ENCODE results near the gene CSTF2.
"Not testable (repeated sequence)": the region's sequence is repeated elsewhere in the genome, so short reads cannot be mapped to it uniquely, and the experiment has no call there.

CSTF2 gene

GRCh38 chrX:100819837-100820666 is at the start of gene CSTF2:
Gene CSTF2 (plus strand): TSS chrX:100820391. CDS start chrX:100820417, 26 bp downstream.
- DNase-seq (ENCODE audit: low read depth), result peak; percentile 71

GRCh38 chrX:100796371-100796770 is 23.8 kb upstream of the CSTF2 start:
- DNase-seq (ENCODE audit: low read depth), result not testable (repeated sequence)

GRCh38 chrX:100797359-100797758 is 22.8 kb upstream of the CSTF2 start:
- no peak for DNase-seq (ENCODE audit: low read depth)

GRCh38 chrX:100798484-100799214 is 21.5 kb upstream of the CSTF2 start:
- no peak for DNase-seq (ENCODE audit: low read depth)

- no peak for DNase-seq (ENCODE audit: low read depth)
These were observed 17.3 kb upstream of the CSTF2 start for GRCh38 chrX:100802843-100803242.

- DNase-seq (ENCODE audit: low read depth), result no peak
These were observed 15.4 kb upstream of the CSTF2 start for GRCh38 chrX:100804780-100805179.

GRCh38 chrX:100808265-100808664 is 11.9 kb upstream of the CSTF2 start:
- DNase-seq (ENCODE audit: low read depth), result not testable (repeated sequence)

- no peak for DNase-seq (ENCODE audit: low read depth)
These were observed 7.7 kb upstream of the CSTF2 start for GRCh38 chrX:100812216-100813158.

- DNase-seq (ENCODE audit: low read depth), result no peak
These were observed 2.9 kb upstream of the CSTF2 start for GRCh38 chrX:100817340-100817739.

- DNase-seq (ENCODE audit: low read depth), result no peak
These were observed 706 bp upstream of the CSTF2 start for GRCh38 chrX:100819534-100819836.

GRCh38 chrX:100829730-100830129 is 9.5 kb downstream of the CSTF2 start:
- no peak for DNase-seq (ENCODE audit: low read depth)

- DNase-seq (ENCODE audit: low read depth), result no peak
These were observed 10.0 kb downstream of the CSTF2 start for GRCh38 chrX:100830143-100830542.

- DNase-seq (ENCODE audit: low read depth), result no peak
These were observed 10.4 kb downstream of the CSTF2 start for GRCh38 chrX:100830547-100830946.

- DNase-seq (ENCODE audit: low read depth), result no peak
These were observed 11.2 kb downstream of the CSTF2 start for GRCh38 chrX:100831219-100831946.

- no peak for DNase-seq (ENCODE audit: low read depth)
These were observed 30.1 kb downstream of the CSTF2 start for GRCh38 chrX:100850317-100850716.

GRCh38 chrX:100852810-100853209 is 32.6 kb downstream of the CSTF2 start:
- DNase-seq (ENCODE audit: low read depth), result no peak

GRCh38 chrX:100863326-100863864 is 43.2 kb downstream of the CSTF2 start:
- DNase-seq (ENCODE audit: low read depth), result no peak

- DNase-seq (ENCODE audit: low read depth), result no peak
These were observed 44.6 kb downstream of the CSTF2 start for GRCh38 chrX:100864657-100865391.

GRCh38 chrX:100868273-100868672 is 48.1 kb downstream of the CSTF2 start:
- DNase-seq (ENCODE audit: low read depth), result no peak

- no peak for DNase-seq (ENCODE audit: low read depth)
These were observed 50.3 kb downstream of the CSTF2 start for GRCh38 chrX:100870527-100870926.

Data from activated T-cell treated with anti-CD3 and anti-CD28 coated beads for 24 hours (primary cell).